ENCODE results near the gene APOM. TPM values are rescaled to one million over a fixed set of nuclear protein-coding genes. Genes with fewer than 3 reads are reported as not detected.

APOM gene
- total RNA-seq, 2 donors from 2014 or later = 2.0 to 3.1 TPM

- intact Hi-C loops (cut with DNase I, micrococcal nuclease) = no loop called here
- ATAC-seq (peak; percentile 85), DNase-seq (peak; percentile 99)
These were observed 10.0 kb downstream of the APOM start, which contains the start of gene CSNK2B for GRCh38 chr6:31665501-31666336. Gene CSNK2B, plus strand, starts transcription at chr6:31666080. Its CDS starts 752 bp downstream, at chr6:31666832.

GRCh38 chr6:31666337-31666965 lies 10.8 kb downstream of the APOM start:
- ATAC-seq = no peak
- DNase-seq = no peak
- intact Hi-C loops (cut with DNase I, micrococcal nuclease) = no loop called here

- ATAC-seq (no peak), DNase-seq (no peak)
- intact Hi-C loops (cut with DNase I, micrococcal nuclease) = no loop called here
These were observed 14.0 kb downstream of the APOM start, which contains the start of gene LY6G5B for GRCh38 chr6:31669676-31670075. Gene LY6G5B, plus strand, starts transcription at chr6:31669976. Its CDS starts 975 bp downstream, at chr6:31670951.

- intact Hi-C loops (cut with DNase I, micrococcal nuclease) = no loop called here
- ATAC-seq (no peak), DNase-seq (no peak)
These were observed 20.7 kb downstream of the APOM start for GRCh38 chr6:31676322-31676903.

GRCh38 chr6:31676904-31677303 lies 21.2 kb downstream of the APOM start:
- intact Hi-C loops (cut with DNase I, micrococcal nuclease) = no loop called here
- no peak for DNase-seq

GRCh38 chr6:31677955-31678354 lies 22.3 kb downstream of the APOM start:
- DNase-seq = no peak
- ATAC-seq = no peak
- intact Hi-C loops (cut with DNase I, micrococcal nuclease) = no loop called here

More at GRCh38 chr6:31676904-31677303, 21.2 kb downstream of the APOM start:
- ATAC-seq = no peak

- peak; percentile 78 for ATAC-seq
- intact Hi-C loops (cut with DNase I, micrococcal nuclease) = loop anchor here in 1 of 2 donors (5.0 kb wide), 1 partner anchor 87 kb away; no protein-coding TSS in a partner anchor
- peak; percentile 85 to 86 for DNase-seq
These were observed 24.8 kb downstream of the APOM start, which contains the start of gene LY6G5C for GRCh38 chr6:31680226-31681134. Gene LY6G5C, minus strand, starts transcription at chr6:31681067. Its CDS starts 694 bp downstream, at chr6:31680373.

GRCh38 chr6:31681135-31681671 lies 25.5 kb downstream of the APOM start:
- DNase-seq (peak in 1 of 2 donors; percentile 66), ATAC-seq (peak; percentile 52)
- intact Hi-C loops (cut with DNase I, micrococcal nuclease) = loop anchor here in 1 of 2 donors (5.0 kb wide), 1 partner anchor 86 kb away; no protein-coding TSS in a partner anchor

- DNase-seq (no peak), ATAC-seq (no peak)
- intact Hi-C loops (cut with DNase I, micrococcal nuclease) = loop anchor here in 1 of 2 donors (5.0 kb wide), 1 partner anchor 84 kb away; no protein-coding TSS in a partner anchor
These were observed 27.9 kb downstream of the APOM start for GRCh38 chr6:31683591-31683990.

GRCh38 chr6:31686483-31686882 lies 30.8 kb downstream of the APOM start:
- ATAC-seq (no peak), DNase-seq (no peak)
- intact Hi-C loops (cut with DNase I, micrococcal nuclease) = no loop called here

GRCh38 chr6:31687321-31687720 lies 31.6 kb downstream of the APOM start:
- DNase-seq (no peak), ATAC-seq (no peak)
- intact Hi-C loops (cut with DNase I, micrococcal nuclease) = no loop called here

- ATAC-seq = no peak
These were observed 32.4 kb downstream of the APOM start for GRCh38 chr6:31687860-31688693.

GRCh38 chr6:31689249-31690110 lies 33.8 kb downstream of the APOM start:
- DNase-seq = no peak
- intact Hi-C loops (cut with DNase I, micrococcal nuclease) = no loop called here
- ATAC-seq = no peak

More at GRCh38 chr6:31687860-31688693, 32.4 kb downstream of the APOM start:
- intact Hi-C loops (cut with DNase I, micrococcal nuclease) = no loop called here
- no peak for DNase-seq

- ATAC-seq = peak; percentile 90
These were observed 34.8 kb downstream of the APOM start for GRCh38 chr6:31690231-31691077.

GRCh38 chr6:31691078-31691463 lies 35.4 kb downstream of the APOM start:
- intact Hi-C loops (cut with DNase I, micrococcal nuclease) = no loop called here
- no peak for ATAC-seq

More at GRCh38 chr6:31690231-31691077, 34.8 kb downstream of the APOM start:
- DNase-seq = peak in 1 of 2 donors; percentile 57
- intact Hi-C loops (cut with DNase I, micrococcal nuclease) = no loop called here

More at GRCh38 chr6:31691078-31691463, 35.4 kb downstream of the APOM start:
- DNase-seq = no peak
